Fibroblast of gingiva (primary cell): Measurements from ENCODE around the gene LINGO4.

Experiments
- DNase-seq: peaks from one replicate; pipeline ENCODE4 v3.0.0-alpha.2; 2011; ENCODE audit warnings: low read depth

Gene LINGO4

GRCh38 chr1:151805066-151805820, at the start of gene LINGO4:
TSS of gene LINGO4 (minus strand) at chr1:151805419. CDS start at chr1:151802704, 2,715 bp downstream.
- no peak for DNase-seq

- DNase-seq = no peak
These were observed 49.4 kb upstream of the LINGO4 start for GRCh38 chr1:151854658-151855057.

- no peak for DNase-seq
These were observed 48.3 kb upstream of the LINGO4 start, which contains the start of gene THEM5 for GRCh38 chr1:151853411-151853943. TSS of gene THEM5 (minus strand) at chr1:151853712. CDS start at chr1:151853565, 147 bp downstream.

- DNase-seq = no peak
These were observed 47.5 kb upstream of the LINGO4 start for GRCh38 chr1:151852733-151853132.

GRCh38 chr1:151851886-151852285, 46.7 kb upstream of the LINGO4 start:
- no peak for DNase-seq

GRCh38 chr1:151849871-151850270, 44.7 kb upstream of the LINGO4 start:
- no peak for DNase-seq

- DNase-seq = no peak
These were observed 43.9 kb upstream of the LINGO4 start for GRCh38 chr1:151849126-151849525.

GRCh38 chr1:151847867-151848596, 42.8 kb upstream of the LINGO4 start:
- DNase-seq = no peak

GRCh38 chr1:151846686-151847237, 41.5 kb upstream of the LINGO4 start:
- no peak for DNase-seq

GRCh38 chr1:151846062-151846568, 40.9 kb upstream of the LINGO4 start:
- DNase-seq = no peak

GRCh38 chr1:151843398-151843797, 38.2 kb upstream of the LINGO4 start:
- no peak for DNase-seq

- DNase-seq = no peak
These were observed 35.9 kb upstream of the LINGO4 start for GRCh38 chr1:151841141-151841540.

- no peak for DNase-seq
These were observed 35.2 kb upstream of the LINGO4 start for GRCh38 chr1:151840421-151840820.

GRCh38 chr1:151839457-151840403, 34.5 kb upstream of the LINGO4 start, which contains the start of gene C2CD4D:
TSS of gene C2CD4D (minus strand) at chr1:151839820. CDS start at chr1:151838989, 831 bp downstream.
- no peak for DNase-seq

- no peak for DNase-seq
These were observed 33.8 kb upstream of the LINGO4 start for GRCh38 chr1:151839082-151839412.

- DNase-seq = no peak
These were observed 33.2 kb upstream of the LINGO4 start for GRCh38 chr1:151838222-151839081.

- no peak for DNase-seq
These were observed 32.6 kb upstream of the LINGO4 start for GRCh38 chr1:151837884-151838221.

- DNase-seq = no peak
These were observed 32.0 kb upstream of the LINGO4 start for GRCh38 chr1:151837197-151837596.

- DNase-seq = no peak
These were observed 30.4 kb upstream of the LINGO4 start for GRCh38 chr1:151835596-151835995.

GRCh38 chr1:151834239-151834638, 29.0 kb upstream of the LINGO4 start:
- no peak for DNase-seq
